Progenitor cell of endocrine pancreas (in vitro differentiated cells): ENCODE data around the gene MCM3AP. TPM values are rescaled to one million over a fixed set of nuclear protein-coding genes. Genes with fewer than 3 reads are reported as not detected.
A peak's percentile ranks its signal among the peaks of the same experiment; 100 is the strongest.

ENCODE experiments used
- DNase-seq: peaks from one replicate; pipeline ENCODE4 v3.0.0; 2021; ENCODE audit warnings: low spot score; ENCODE audit not compliant: unreplicated experiment
- H3K27ac Mint-ChIP-seq: 2 replicates; pipeline ENCODE4 v1.8.0; 2021; ENCODE audit warnings: mild to moderate bottlenecking, moderate library complexity, mixed read lengths
- H3K27me3 Mint-ChIP-seq: 2 replicates; pipeline ENCODE4 v1.8.0; 2021; ENCODE audit warnings: mixed read lengths
- H3K36me3 Mint-ChIP-seq: 2 replicates; pipeline ENCODE4 v1.8.0; 2022; ENCODE audit warnings: mixed read lengths; ENCODE audit not compliant: insufficient read depth
- H3K4me1 Mint-ChIP-seq: 2 replicates; pipeline ENCODE4 v1.8.0; 2021; ENCODE audit warnings: low read depth, mixed read lengths
- H3K4me3 Mint-ChIP-seq: 2 replicates; pipeline ENCODE4 v1.8.0; 2021; ENCODE audit warnings: low read depth, mild to moderate bottlenecking, moderate library complexity, mixed read lengths
- H3K9me3 Mint-ChIP-seq: 2 replicates; pipeline ENCODE4 v1.8.0; 2021; ENCODE audit warnings: low read depth, mixed read lengths
- total RNA-seq: library from RNA; stranded (reverse); gene quantifications from 2 replicates; pipeline ENCODE4 v1.2.1, GENCODE V29; 2021
- TF ChIP-seq, protein P1 (sequence below): fragments of 200-600 bp; sonication (generic); IDR thresholded peaks from one replicate; pipeline ENCODE4 v1.5.0; 2021; ENCODE audit warnings: antibody characterized with exemption, mild to moderate bottlenecking; ENCODE audit not compliant: unreplicated experiment

Gene MCM3AP
- total RNA-seq, 1 donor from 2014 or later, result 131 TPM

DNA sequence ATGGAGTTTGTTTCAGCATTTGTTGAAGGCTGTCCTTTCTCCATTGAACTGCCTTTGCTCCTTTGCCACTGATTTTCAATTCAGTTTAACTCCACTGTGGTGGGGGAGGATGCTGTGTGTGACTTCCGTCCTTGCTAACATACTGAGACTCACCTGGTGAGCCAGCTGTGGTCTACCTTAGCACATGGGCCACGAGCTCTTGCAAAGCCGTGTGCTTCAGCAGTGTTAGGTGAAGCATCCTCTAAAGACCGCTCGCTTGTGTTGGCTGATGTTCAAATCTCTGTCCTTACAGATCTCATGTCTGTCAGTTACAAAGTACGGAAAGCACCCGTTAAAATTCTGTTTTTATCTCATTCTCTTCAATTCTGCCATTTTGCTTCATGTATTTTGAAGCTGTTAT, 97.6 kb downstream of the MCM3AP start:
- TF ChIP-seq, protein P1, sequence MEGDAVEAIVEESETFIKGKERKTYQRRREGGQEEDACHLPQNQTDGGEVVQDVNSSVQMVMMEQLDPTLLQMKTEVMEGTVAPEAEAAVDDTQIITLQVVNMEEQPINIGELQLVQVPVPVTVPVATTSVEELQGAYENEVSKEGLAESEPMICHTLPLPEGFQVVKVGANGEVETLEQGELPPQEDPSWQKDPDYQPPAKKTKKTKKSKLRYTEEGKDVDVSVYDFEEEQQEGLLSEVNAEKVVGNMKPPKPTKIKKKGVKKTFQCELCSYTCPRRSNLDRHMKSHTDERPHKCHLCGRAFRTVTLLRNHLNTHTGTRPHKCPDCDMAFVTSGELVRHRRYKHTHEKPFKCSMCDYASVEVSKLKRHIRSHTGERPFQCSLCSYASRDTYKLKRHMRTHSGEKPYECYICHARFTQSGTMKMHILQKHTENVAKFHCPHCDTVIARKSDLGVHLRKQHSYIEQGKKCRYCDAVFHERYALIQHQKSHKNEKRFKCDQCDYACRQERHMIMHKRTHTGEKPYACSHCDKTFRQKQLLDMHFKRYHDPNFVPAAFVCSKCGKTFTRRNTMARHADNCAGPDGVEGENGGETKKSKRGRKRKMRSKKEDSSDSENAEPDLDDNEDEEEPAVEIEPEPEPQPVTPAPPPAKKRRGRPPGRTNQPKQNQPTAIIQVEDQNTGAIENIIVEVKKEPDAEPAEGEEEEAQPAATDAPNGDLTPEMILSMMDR, result no peak
- no peak overlapping the region for H3K4me3 Mint-ChIP-seq
- DNase-seq, result no peak
- peaks cover 4% of the 10 kb centered on the region for H3K4me1 Mint-ChIP-seq
- H3K36me3 Mint-ChIP-seq, result peaks cover 3% of the 10 kb centered on the region
- H3K9me3 Mint-ChIP-seq, result no peaks in the 10 kb centered on the region
- H3K27ac Mint-ChIP-seq, result no peak overlapping the region
- no peaks in the 10 kb centered on the region for H3K27me3 Mint-ChIP-seq

DNA sequence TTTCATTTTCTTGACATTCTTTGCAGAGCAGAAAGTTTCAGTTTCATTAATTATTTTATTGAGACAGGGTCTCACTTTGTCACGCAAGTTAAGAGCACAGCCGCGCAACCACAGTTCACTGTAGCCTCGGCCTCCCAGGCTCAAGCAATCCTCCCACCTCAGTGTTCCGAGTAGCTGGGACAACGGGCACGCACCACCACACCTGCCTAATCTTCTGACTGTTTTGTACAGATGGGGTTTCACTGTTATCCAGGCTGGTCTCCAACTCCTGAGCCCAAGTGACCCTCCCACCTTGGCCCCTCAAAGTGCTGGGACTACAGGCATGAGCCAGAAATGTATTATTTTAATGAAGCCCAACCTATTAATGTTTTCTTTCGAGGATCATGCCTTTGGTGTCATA, 98.2 kb downstream of the MCM3AP start:
- Mint-ChIP-seq H3K9me3 (no peaks in the 10 kb centered on the region), H3K4me1 (peaks cover 4% of the 10 kb centered on the region), H3K36me3 (peaks cover 3% of the 10 kb centered on the region), H3K27me3 (no peaks in the 10 kb centered on the region), H3K4me3 (no peak overlapping the region), H3K27ac (no peak overlapping the region)
- DNase-seq, result no peak
- TF ChIP-seq, protein P1, result no peak

DNA sequence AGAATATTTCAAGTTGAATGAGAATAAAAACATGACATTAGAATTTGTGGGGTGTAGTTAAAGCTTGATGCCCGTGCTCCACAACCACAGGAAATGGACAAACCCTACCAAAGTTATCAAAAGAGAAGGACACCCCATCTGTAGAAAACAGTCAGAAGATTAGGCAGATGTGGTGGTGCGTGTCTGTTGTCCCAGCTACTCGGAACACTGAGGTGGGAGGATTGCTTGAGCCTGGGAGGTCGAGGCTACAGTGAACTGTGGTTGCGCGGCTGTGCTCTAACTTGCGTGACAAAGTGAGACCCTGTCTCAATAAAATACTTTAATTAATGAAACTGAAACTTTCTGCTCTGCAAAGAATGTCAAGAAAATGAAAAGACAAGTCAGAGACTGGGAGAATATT, 99.7 kb downstream of the MCM3AP start:
- Mint-ChIP-seq H3K36me3 (peaks cover 3% of the 10 kb centered on the region), H3K9me3 (no peaks in the 10 kb centered on the region), H3K27ac (no peak overlapping the region), H3K4me3 (peak overlapping the region; percentile 88), H3K4me1 (peaks cover 4% of the 10 kb centered on the region), H3K27me3 (no peaks in the 10 kb centered on the region)
- TF ChIP-seq, protein P1, result no peak
- DNase-seq, result no peak

Other genes starting within 250 kb of the MCM3AP start
- gene COL6A2, start 187.5 kb downstream of the MCM3AP start, total RNA-seq, result 32.0 and 38.6 TPM in 2 replicates
- 48.4 and 49.3 TPM in 2 replicates for gene FTCD, start 130.0 kb downstream of the MCM3AP start, total RNA-seq
- 31.4 and 32.8 TPM in 2 replicates for gene SPATC1L, start 101.2 kb downstream of the MCM3AP start, total RNA-seq
- gene LSS, start 56.8 kb downstream of the MCM3AP start, total RNA-seq, result 145 and 147 TPM in 2 replicates
- 20.9 and 21.9 TPM in 2 replicates for gene YBEY, start 731 bp upstream of the MCM3AP start, total RNA-seq
- gene C21orf58, start 38.3 kb upstream of the MCM3AP start, total RNA-seq, result 28.6 and 31.5 TPM in 2 replicates
- gene PCNT, start 38.5 kb upstream of the MCM3AP start, total RNA-seq, result 47.2 and 53.3 TPM in 2 replicates
- 70.2 and 70.7 TPM in 2 replicates for gene DIP2A, start 173.3 kb upstream of the MCM3AP start, total RNA-seq